H1 (cell line): ENCODE data around the gene CRHBP. TPM values are rescaled to one million over a fixed set of nuclear protein-coding genes. Genes with fewer than 3 reads are reported as not detected.

Source experiments
- polyA plus RNA-seq, 7 experiments: library from polyadenylated mRNA; depleted of rRNA in 3 of 7; stranded (reverse) in 5 of 7; unstranded in 2 of 7; fragments of >200 nt in 5 of 7; fragments of 200-250 nt in 2 of 7; gene quantifications; 1 replicate in 5 of 7; 2 replicates in 1 of 7; 4 replicates in 1 of 7; pipeline versions ENCODE4 v1.2.1 to v1.2.3, GENCODE V29; 2011 to 2013; ENCODE audit warnings: missing spikeins in 2 of 7, mixed read lengths in 2 of 7
- small RNA-seq: library from polyadenylated mRNA; stranded (forward); fragments of <200 nt; extraction: miRNeasy Mini kit (QIAGEN cat#:217004); gene quantifications from one replicate; pipeline ENCODE3, GENCODE V24; 2013; ENCODE audit not compliant: insufficient read depth
- total RNA-seq: library from RNA; stranded (reverse); fragmentation: NEBNext Ultra II Directional; extraction: Animal tissue kit (Norgen Biotek cat#: 25700); gene quantifications from 2 replicates; pipeline ENCODE4 v1.2.1, GENCODE V29; 2021

Gene CRHBP
- total and polyA plus RNA-seq, 2 of the 8 experiments (the other 6 are each of a cell fraction or from before 2014, with no cell fraction given): 0.30 TPM; not detected in 1

Small RNAs within 50 kb of the gene (small RNA-seq; reads per million reads assigned to genes)
- not detected for gene RNU6ATAC36P

Other genes with a start within 250 kb of the CRHBP start
- gene F2R, start 236.9 kb upstream of the CRHBP start, total RNA-seq: 23.8 and 25.0 TPM in 2 replicates
- 24.8 and 29.1 TPM in 2 replicates for gene F2R, start 236.9 kb upstream of the CRHBP start, polyA plus RNA-seq (2011; rRNA removed)
- 23.2 and 23.5 TPM in 2 replicates for gene F2RL1, start 134.0 kb upstream of the CRHBP start, total RNA-seq
- gene F2RL1, start 134.0 kb upstream of the CRHBP start, polyA plus RNA-seq (2011; rRNA removed): 18.5 and 26.6 TPM in 2 replicates
- 0.30 TPM in 1 of 2 replicates, not detected in the other for gene S100Z, start 103.0 kb upstream of the CRHBP start, total RNA-seq
- gene S100Z, start 103.0 kb upstream of the CRHBP start, polyA plus RNA-seq (2011; rRNA removed): not detected in 2 replicates
- 18.7 and 19.0 TPM in 2 replicates for gene AGGF1, start 77.4 kb downstream of the CRHBP start, total RNA-seq
- gene AGGF1, start 77.4 kb downstream of the CRHBP start, polyA plus RNA-seq (2011; rRNA removed): 7.1 and 7.3 TPM in 2 replicates
- gene ZBED3, start 134.2 kb downstream of the CRHBP start, total RNA-seq: 6.6 and 7.9 TPM in 2 replicates
- 7.3 and 9.4 TPM in 2 replicates for gene ZBED3, start 134.2 kb downstream of the CRHBP start, polyA plus RNA-seq (2011; rRNA removed)